Keratinocyte (primary cell): ENCODE results near the gene TRMT10B. TPM values are rescaled to one million over a fixed set of nuclear protein-coding genes. Genes with fewer than 3 reads are reported as not detected.

ENCODE experiments used
- DNase-seq: peaks from one replicate; pipeline ENCODE4 v3.0.0-alpha.2; 2011; ENCODE audit warnings: low read depth, missing footprints, low spot score
- FAIRE-seq: peaks from 2 replicates; lab custom pipeline; 2011; peaks lifted over from hg19 to GRCh38; lab: Jason Lieb, UNC
- H2AFZ ChIP-seq: 2 replicates; pipeline ENCODE4 v1.6.0; 2012; ENCODE audit warnings: low read length, control low read depth, inconsistent platforms; ENCODE audit not compliant: control insufficient read depth
- H3K27ac ChIP-seq: 2 replicates; pipeline ENCODE4 v1.5.1; 2011; ENCODE audit warnings: low read length; ENCODE audit not compliant: control insufficient read depth, insufficient read depth
- H3K27me3 ChIP-seq: 3 replicates; pipeline ENCODE4 v1.6.0; 2011; ENCODE audit warnings: low read length; ENCODE audit not compliant: control insufficient read depth, insufficient read depth; ENCODE audit errors: extremely low read depth
- H3K36me3 ChIP-seq, 2 experiments: 2 replicates in 1 of 2; 3 replicates in 1 of 2; pipeline ENCODE4 v1.5.1; 2011; ENCODE audit warnings: low read length in 2 of 2, mild to moderate bottlenecking in 1 of 2; ENCODE audit not compliant: control insufficient read depth in 2 of 2, insufficient read depth in 2 of 2; ENCODE audit errors: extremely low read depth in 1 of 2
- H3K4me1 ChIP-seq: 3 replicates; pipeline ENCODE4 v1.5.1; 2011; ENCODE audit warnings: low read length; ENCODE audit not compliant: control insufficient read depth, insufficient read depth; ENCODE audit errors: extremely low read depth
- H3K4me2 ChIP-seq: 3 replicates; pipeline ENCODE4 v1.6.0; 2011; ENCODE audit warnings: low read depth, low read length; ENCODE audit not compliant: control insufficient read depth, insufficient read depth; ENCODE audit errors: extremely low read depth
- H3K4me3 ChIP-seq, 3 experiments: fragments of 200-600 bp in 1 of 3; sonication (generic) in 1 of 3; 2 replicates in 2 of 3; 3 replicates in 1 of 3; pipeline ENCODE4 v1.5.1; 2011 to 2016; ENCODE audit warnings: low read length in 3 of 3, mild to moderate bottlenecking in 3 of 3, control low read depth in 2 of 3, inconsistent platforms in 1 of 3, low read depth in 1 of 3, mixed read lengths in 1 of 3, mixed run types in 1 of 3, moderate library complexity in 1 of 3; ENCODE audit not compliant: control insufficient read depth in 2 of 3, insufficient read depth in 2 of 3; ENCODE audit errors: extremely low read depth in 1 of 3
- H3K79me2 ChIP-seq: 2 replicates; pipeline ENCODE4 v1.6.0; 2012; ENCODE audit warnings: low read length; ENCODE audit not compliant: control insufficient read depth, insufficient read depth
- H3K9ac ChIP-seq: 3 replicates; pipeline ENCODE4 v1.6.0; 2011; ENCODE audit warnings: low read length; ENCODE audit not compliant: control insufficient read depth, insufficient read depth; ENCODE audit errors: extremely low read depth
- H3K9me1 ChIP-seq: 3 replicates; pipeline ENCODE4 v1.6.0; 2011; ENCODE audit warnings: low read length; ENCODE audit not compliant: control insufficient read depth, insufficient read depth; ENCODE audit errors: extremely low read depth
- H3K9me3 ChIP-seq: 2 replicates; pipeline ENCODE4 v1.5.1; 2012; ENCODE audit warnings: low read depth, low read length; ENCODE audit not compliant: control insufficient read depth
- H4K20me1 ChIP-seq: 3 replicates; pipeline ENCODE4 v1.6.0; 2011; ENCODE audit warnings: low read length; ENCODE audit not compliant: control insufficient read depth, insufficient read depth; ENCODE audit errors: extremely low read depth
- CTCF ChIP-seq, 3 experiments: IDR thresholded peaks in 1 of 3; conservative IDR thresholded peaks in 1 of 3; optimal IDR thresholded peaks in 1 of 3; 2 replicates in 2 of 3; 3 replicates in 1 of 3; pipeline versions ENCODE3 to v1.5.1; 2011; ENCODE audit warnings: low read length in 3 of 3, mild to moderate bottlenecking in 3 of 3, moderate library complexity in 2 of 3, control low read depth in 1 of 3, inconsistent platforms in 1 of 3; ENCODE audit not compliant: insufficient read depth in 2 of 3; ENCODE audit errors: extremely low read depth in 1 of 3
- EZH2 ChIP-seq: IDR thresholded peaks from one replicate; pipeline ENCODE4 v1.6.1; 2012; ENCODE audit warnings: inconsistent platforms, mild to moderate bottlenecking, low read length, moderate library complexity
- dilution Hi-C: fragments of 300-500 bp; cut with MboI; formaldehyde crosslinking; loops from one replicate; pipeline ENCODE4 v1.7.0; 2020; ENCODE audit warnings: low sequenced_read_pairs; ENCODE audit not compliant: extremely low pct_ligation_motif_present
- polyA plus RNA-seq, 5 experiments: library from polyadenylated mRNA; depleted of rRNA in 3 of 5; stranded (reverse) in 3 of 5; stranded (forward) in 1 of 5; unstranded in 1 of 5; fragments of >200 nt; gene quantifications; 1 replicate in 1 of 5; 2 replicates in 3 of 5; 3 replicates in 1 of 5; pipeline versions ENCODE4 v1.2.1 to v1.2.3, GENCODE V29; 2011 to 2012; ENCODE audit warnings: missing spikeins in 2 of 5, low read depth in 1 of 5, low replicate concordance in 1 of 5

Gene TRMT10B
- polyA plus RNA-seq, 1 donor (not counting 4 experiments of a cell fraction or from before 2014, with no cell fraction given) = 6.9 TPM

GRCh38 chr9:37769306-37769705, 15.7 kb downstream of the TRMT10B start:
- H3K4me1 ChIP-seq = no peaks in the 10 kb centered on the region
- H3K9me1 ChIP-seq = peaks cover 2% of the 10 kb centered on the region
- no peak overlapping the region for H3K4me2 ChIP-seq
- H3K36me3 ChIP-seq = peaks cover 6 to 7% of the 10 kb centered on the region in 2 experiments
- no peak for DNase-seq
- dilution Hi-C loops = no loop called here
- H3K27ac ChIP-seq = no peak overlapping the region
- H3K9ac ChIP-seq = no peak overlapping the region
- no peaks in the 10 kb centered on the region for H3K79me2 ChIP-seq
- H3K9me3 ChIP-seq = no peaks in the 10 kb centered on the region
- no peaks in the 10 kb centered on the region for H4K20me1 ChIP-seq
- TF ChIP-seq CTCF (optimal IDR thresholded peaks at IDR 0.05 in 1 of 3, IDR thresholded peaks at IDR 0.05 in 1 of 3, conservative IDR thresholded peaks at IDR 0.05 in 1 of 3; ENCODE audit: extremely low read depth in 1 of 3, insufficient read depth in 2 of 3, low read length in 3 of 3) (no peak), EZH2 (no peak)
- no peaks in the 10 kb centered on the region for H3K27me3 ChIP-seq
- no peak overlapping the region for H3K4me3 ChIP-seq
- FAIRE-seq = no peak
- H2AFZ ChIP-seq = no peak overlapping the region

- Histone ChIP-seq H3K9ac (no peak overlapping the region), H3K4me2 (no peak overlapping the region), H4K20me1 (no peaks in the 10 kb centered on the region), H3K9me1 (peaks cover 2% of the 10 kb centered on the region), H3K9me3 (no peaks in the 10 kb centered on the region), H3K4me1 (no peaks in the 10 kb centered on the region), H3K4me3 (no peak overlapping the region), H2AFZ (no peak overlapping the region), H3K36me3 (peaks cover 7 to 9% of the 10 kb centered on the region in 2 experiments), H3K79me2 (no peaks in the 10 kb centered on the region), H3K27ac (no peak overlapping the region), H3K27me3 (no peaks in the 10 kb centered on the region)
- DNase-seq (no peak), FAIRE-seq (no peak)
- no peak for TF ChIP-seq CTCF (optimal IDR thresholded peaks at IDR 0.05 in 1 of 3, IDR thresholded peaks at IDR 0.05 in 1 of 3, conservative IDR thresholded peaks at IDR 0.05 in 1 of 3; ENCODE audit: extremely low read depth in 1 of 3, insufficient read depth in 2 of 3, low read length in 3 of 3)
- no peak for TF ChIP-seq EZH2
- dilution Hi-C loops = no loop called here
Observed at GRCh38 chr9:37769995-37770394, 16.4 kb downstream of the TRMT10B start.
